ENCODE results near the gene YTHDF2.
"Not testable (repeated sequence)": the region's sequence is repeated elsewhere in the genome, so short reads cannot be mapped to it uniquely, and the experiment has no call there.

Gene YTHDF2

GRCh38 chr1:28736450-28737306 is at the start of gene YTHDF2:
YTHDF2 (plus strand) TSS chr1:28736940; CDS start chr1:28737121, 181 bp downstream.
- DNase-seq, result peak; percentile 98 to 99

GRCh38 chr1:28691627-28692026 is 45.1 kb upstream of the YTHDF2 start:
- DNase-seq, result not testable (repeated sequence)

- DNase-seq, result no peak
Observed at GRCh38 chr1:28703629-28704028, 33.1 kb upstream of the YTHDF2 start.

- DNase-seq, result no peak
Observed at GRCh38 chr1:28716336-28716735, 20.4 kb upstream of the YTHDF2 start.

- no peak for DNase-seq
Observed at GRCh38 chr1:28718166-28718565, 18.6 kb upstream of the YTHDF2 start.

- no peak for DNase-seq
Observed at GRCh38 chr1:28718586-28719331, 18.0 kb upstream of the YTHDF2 start.

- DNase-seq, result no peak
Observed at GRCh38 chr1:28719332-28719619, 17.5 kb upstream of the YTHDF2 start.

GRCh38 chr1:28720376-28720775 is 16.4 kb upstream of the YTHDF2 start:
- no peak for DNase-seq

GRCh38 chr1:28721927-28722326 is 14.8 kb upstream of the YTHDF2 start:
- not testable (repeated sequence) for DNase-seq

GRCh38 chr1:28725365-28725764 is 11.4 kb upstream of the YTHDF2 start:
- DNase-seq, result not testable (repeated sequence)

- no peak for DNase-seq
Observed at GRCh38 chr1:28735961-28736449, 735 bp upstream of the YTHDF2 start.

- DNase-seq, result peak; percentile 26 to 27
Observed at GRCh38 chr1:28737307-28738132, 780 bp downstream of the YTHDF2 start.

- DNase-seq, result no peak
Observed at GRCh38 chr1:28740118-28740517, 3.4 kb downstream of the YTHDF2 start.

GRCh38 chr1:28744184-28744583 is 7.4 kb downstream of the YTHDF2 start:
- DNase-seq, result no peak

GRCh38 chr1:28745653-28746173 is 9.0 kb downstream of the YTHDF2 start:
- DNase-seq, result no peak

GRCh38 chr1:28750330-28750729 is 13.6 kb downstream of the YTHDF2 start:
- no peak for DNase-seq

GRCh38 chr1:28750771-28751294 is 14.1 kb downstream of the YTHDF2 start:
- DNase-seq, result not testable (repeated sequence)

GRCh38 chr1:28751315-28752060 is 14.7 kb downstream of the YTHDF2 start:
- DNase-seq, result no peak

- no peak for DNase-seq
Observed at GRCh38 chr1:28755701-28756100, 19.0 kb downstream of the YTHDF2 start.

GRCh38 chr1:28756846-28757245 is 20.1 kb downstream of the YTHDF2 start:
- DNase-seq, result no peak

- no peak for DNase-seq
Observed at GRCh38 chr1:28758420-28758819, 21.7 kb downstream of the YTHDF2 start.

- no peak for DNase-seq
Observed at GRCh38 chr1:28759257-28759656, 22.5 kb downstream of the YTHDF2 start.

Measured in activated CD4-positive, alpha-beta T cell treated with anti-CD3 and anti-CD28 coated beads, Interleukin-2, amount 50 U/mL, for 4 hours (primary cell).